ENCODE results near the gene BATF2. TPM values are rescaled to one million over a fixed set of nuclear protein-coding genes. Genes with fewer than 3 reads are reported as not detected.
A peak's percentile ranks its signal among the peaks of the same experiment; 100 is the strongest.
"Not testable (repeated sequence)": the region's sequence is repeated elsewhere in the genome, so short reads cannot be mapped to it uniquely, and the experiment has no call there.

BATF2 gene
- total RNA-seq, 1 experiment from 2014 or later, result 0.72 TPM

DNA sequence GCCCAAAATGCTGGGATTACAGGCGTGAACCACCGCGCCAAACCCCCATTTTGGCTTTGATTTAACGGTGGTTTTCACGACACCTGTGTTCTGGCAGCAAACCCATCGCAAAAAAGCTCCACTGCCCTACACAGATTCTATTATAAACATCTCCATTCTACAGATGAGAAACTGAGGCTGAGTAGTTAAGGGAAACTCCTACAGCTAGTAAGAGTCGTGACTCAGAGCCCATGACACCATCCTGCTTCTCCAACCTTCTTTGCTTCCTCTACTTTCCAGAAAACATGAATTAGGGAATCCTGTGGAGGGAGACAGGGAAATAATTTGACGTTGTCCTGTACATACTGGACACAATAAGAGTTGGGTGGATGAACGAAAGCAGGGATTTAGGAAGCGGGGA is 30.0 kb upstream of the BATF2 start:
- Histone ChIP-seq H2BK120ac (ENCODE audit: low read depth, low read length, poor library complexity, severe bottlenecking) (no peak overlapping the region), H4K91ac (ENCODE audit: insufficient read length, low read depth, low read length) (no peak overlapping the region), H3K9me3 (ENCODE audit: control insufficient read depth, low read depth, low read length) (no peaks in the 10 kb centered on the region), H3K79me1 (ENCODE audit: insufficient read depth, low read depth, low read length, poor library complexity, severe bottlenecking) (no peaks in the 10 kb centered on the region), H3K27me3 (ENCODE audit: insufficient read depth, low read length) (no peaks in the 10 kb centered on the region), H2AFZ (ENCODE audit: low read length) (no peak overlapping the region), H4K20me1 (ENCODE audit: control insufficient read depth, insufficient read depth, insufficient read length) (no peaks in the 10 kb centered on the region), H3T11ph (ENCODE audit: low read length) (no peak overlapping the region), H3K4ac (ENCODE audit: low read depth, low read length) (no peak overlapping the region), H2BK5ac (ENCODE audit: insufficient read length, low read length) (no peak overlapping the region), H2BK12ac (ENCODE audit: insufficient read length, low read depth, low read length) (no peak overlapping the region), H3K4me1 (ENCODE audit: insufficient read depth, low read length) (no peaks in the 10 kb centered on the region), H2BK15ac (ENCODE audit: low read depth, low read length) (no peak overlapping the region), H4K5ac (ENCODE audit: insufficient read length, low read depth, low read length) (no peak overlapping the region), H3K79me2 (ENCODE audit: insufficient read depth, low read length) (no peaks in the 10 kb centered on the region), H3K23me2 (ENCODE audit: insufficient read length, low read depth, low read length, poor library complexity, severe bottlenecking) (peaks cover 3% of the 10 kb centered on the region), H3K27ac (ENCODE audit: insufficient read length, low read depth, low read length) (no peak overlapping the region), H3K14ac (ENCODE audit: insufficient read depth, low read length) (no peak overlapping the region), H2BK20ac (ENCODE audit: low read depth, low read length, poor library complexity, severe bottlenecking) (no peak overlapping the region), H3K56ac (ENCODE audit: insufficient read length, low read depth, low read length) (no peak overlapping the region), H3K18ac (ENCODE audit: insufficient read length, low read depth, low read length) (no peak overlapping the region), H3K4me2 (ENCODE audit: insufficient read depth, insufficient read length, low read length) (peak overlapping the region; percentile 33), H2AK5ac (ENCODE audit: insufficient read length, low read length) (no peak overlapping the region), H3K23ac (ENCODE audit: insufficient read length, low read depth, low read length) (no peak overlapping the region), H3K9ac (ENCODE audit: extremely low read depth, insufficient read length, low read length) (no peak overlapping the region), H4K8ac (replicated peaks; ENCODE audit: insufficient read length, low read depth, low read length) (no peak overlapping the region)
- no peaks in the 10 kb centered on the region for H3K9me3 Mint-ChIP-seq
- peaks cover 1% of the 10 kb centered on the region; the same call in 1 of the 2 replicates for H3K27me3 Mint-ChIP-seq (ENCODE audit: low read depth)
- H3K36me3 Mint-ChIP-seq (ENCODE audit: insufficient read depth in 1 of 3, low read depth in 3 of 3), result peaks cover 0 to 8% (median 6%) of the 10 kb centered on the region in 3 experiments; a peak in 3 of 7 replicates
- H3K4me3 Mint-ChIP-seq, result peak overlapping the region; percentile 78 to 83
- WGBS (ENCODE audit: extremely low coverage, insufficient read length, low lambda C conversion rate), result no CpG with 5 or more reads among the region's 10 CpGs
- TF ChIP-seq, protein P1, sequence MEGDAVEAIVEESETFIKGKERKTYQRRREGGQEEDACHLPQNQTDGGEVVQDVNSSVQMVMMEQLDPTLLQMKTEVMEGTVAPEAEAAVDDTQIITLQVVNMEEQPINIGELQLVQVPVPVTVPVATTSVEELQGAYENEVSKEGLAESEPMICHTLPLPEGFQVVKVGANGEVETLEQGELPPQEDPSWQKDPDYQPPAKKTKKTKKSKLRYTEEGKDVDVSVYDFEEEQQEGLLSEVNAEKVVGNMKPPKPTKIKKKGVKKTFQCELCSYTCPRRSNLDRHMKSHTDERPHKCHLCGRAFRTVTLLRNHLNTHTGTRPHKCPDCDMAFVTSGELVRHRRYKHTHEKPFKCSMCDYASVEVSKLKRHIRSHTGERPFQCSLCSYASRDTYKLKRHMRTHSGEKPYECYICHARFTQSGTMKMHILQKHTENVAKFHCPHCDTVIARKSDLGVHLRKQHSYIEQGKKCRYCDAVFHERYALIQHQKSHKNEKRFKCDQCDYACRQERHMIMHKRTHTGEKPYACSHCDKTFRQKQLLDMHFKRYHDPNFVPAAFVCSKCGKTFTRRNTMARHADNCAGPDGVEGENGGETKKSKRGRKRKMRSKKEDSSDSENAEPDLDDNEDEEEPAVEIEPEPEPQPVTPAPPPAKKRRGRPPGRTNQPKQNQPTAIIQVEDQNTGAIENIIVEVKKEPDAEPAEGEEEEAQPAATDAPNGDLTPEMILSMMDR (conservative IDR thresholded peaks at IDR 0.05), result no peak
- peak overlapping the region in 1 of 3 experiments; percentile 2; a peak in 1 of 7 replicates for H3K27ac Mint-ChIP-seq
- H3K4me1 Mint-ChIP-seq, result peaks cover 9% of the 10 kb centered on the region in 2 experiments
- no peak for DNase-seq

DNA sequence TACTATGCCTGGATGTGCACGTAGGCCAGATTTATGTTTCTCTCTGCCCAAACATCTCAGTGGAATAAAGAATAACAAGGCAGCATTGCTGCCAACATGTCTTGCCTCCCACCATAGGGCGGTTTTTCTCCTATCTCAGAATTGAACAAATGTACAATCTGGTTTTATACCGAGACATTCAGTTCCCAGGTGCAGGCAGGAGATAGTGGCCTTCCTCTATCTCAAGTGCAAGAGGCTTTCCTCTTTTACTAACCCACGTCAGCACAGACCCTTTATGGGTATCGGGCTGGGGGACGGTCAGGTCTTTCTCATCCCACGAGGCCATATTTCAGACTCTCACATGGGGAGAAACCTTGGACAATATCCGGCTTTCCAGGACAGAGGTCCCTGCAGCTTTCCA is 26.7 kb upstream of the BATF2 start:
- not testable (repeated sequence) for H3K23ac ChIP-seq (ENCODE audit: insufficient read length, low read depth, low read length); H3K79me2 ChIP-seq (ENCODE audit: insufficient read depth, low read length); H3K4ac ChIP-seq (ENCODE audit: low read depth, low read length); H4K5ac ChIP-seq (ENCODE audit: insufficient read length, low read depth, low read length); H3K27ac ChIP-seq (ENCODE audit: insufficient read length, low read depth, low read length); H3K14ac ChIP-seq (ENCODE audit: insufficient read depth, low read length); H3K56ac ChIP-seq (ENCODE audit: insufficient read length, low read depth, low read length); H2BK12ac ChIP-seq (ENCODE audit: insufficient read length, low read depth, low read length); H3K18ac ChIP-seq (ENCODE audit: insufficient read length, low read depth, low read length); H3K4me1 Mint-ChIP-seq; H2BK120ac ChIP-seq (ENCODE audit: low read depth, low read length, poor library complexity, severe bottlenecking); H3K27me3 ChIP-seq (ENCODE audit: insufficient read depth, low read length); H4K91ac ChIP-seq (ENCODE audit: insufficient read length, low read depth, low read length); H4K20me1 ChIP-seq (ENCODE audit: control insufficient read depth, insufficient read depth, insufficient read length); H3K9ac ChIP-seq (ENCODE audit: extremely low read depth, insufficient read length, low read length); H3K79me1 ChIP-seq (ENCODE audit: insufficient read depth, low read depth, low read length, poor library complexity, severe bottlenecking); H2BK5ac ChIP-seq (ENCODE audit: insufficient read length, low read length); H3K4me3 Mint-ChIP-seq; H3K23me2 ChIP-seq (ENCODE audit: insufficient read length, low read depth, low read length, poor library complexity, severe bottlenecking); H2AK5ac ChIP-seq (ENCODE audit: insufficient read length, low read length); DNase-seq; H3K4me1 ChIP-seq (ENCODE audit: insufficient read depth, low read length); H2AFZ ChIP-seq (ENCODE audit: low read length); H3K9me3 Mint-ChIP-seq; H3K9me3 ChIP-seq (ENCODE audit: control insufficient read depth, low read depth, low read length); H2BK15ac ChIP-seq (ENCODE audit: low read depth, low read length); H3T11ph ChIP-seq (ENCODE audit: low read length); H3K27me3 Mint-ChIP-seq (ENCODE audit: low read depth); H4K8ac ChIP-seq (replicated peaks; ENCODE audit: insufficient read length, low read depth, low read length); H3K4me2 ChIP-seq (ENCODE audit: insufficient read depth, insufficient read length, low read length); H2BK20ac ChIP-seq (ENCODE audit: low read depth, low read length, poor library complexity, severe bottlenecking)
- Mint-ChIP-seq H3K27ac (peak overlapping the region in 1 of 3 experiments; percentile 23; a peak in 1 of 7 replicates), H3K36me3 (ENCODE audit: insufficient read depth in 1 of 3, low read depth in 3 of 3) (peaks cover 6 to 31% (median 28%) of the 10 kb centered on the region in 3 experiments; a peak in 6 of 7 replicates)
- no CpG with 5 or more reads among the region's 8 CpGs for WGBS (ENCODE audit: extremely low coverage, insufficient read length, low lambda C conversion rate)

Measured in H9 (cell line).